OCI-LY1 (cell line): ENCODE data around the gene KLHL29.

Source experiments
- CTCF ChIP-seq: fragments of 200-600 bp; sonication (generic), shearing (Covaris generic); IDR thresholded peaks from 2 replicates; pipeline ENCODE4 v1.5.1; 2017; ENCODE audit warnings: mild to moderate bottlenecking, antibody characterized with exemption, low read length, moderate library complexity, mixed read lengths
- EZH2 ChIP-seq: fragments of 200-600 bp; sonication (generic), shearing (Covaris generic); IDR thresholded peaks from 2 replicates; pipeline ENCODE4 v1.8.0; 2017; ENCODE audit warnings: borderline replicate concordance, mixed run types, mild to moderate bottlenecking, antibody characterized with exemption, low read length, moderate library complexity, mixed read lengths

GRCh38 chr2:23484275-23484674 is 99.3 kb downstream of the KLHL29 start:
- TF ChIP-seq CTCF: no peak
- TF ChIP-seq EZH2: no peak
